PC-9 (cell line): ENCODE data around the gene RAB30. TPM values are rescaled to one million over a fixed set of nuclear protein-coding genes. Genes with fewer than 3 reads are reported as not detected.

Experiments used
- BruUV-seq: library from RNA; stranded (reverse); fragments of 400-500 nt; replicated peaks from 2 replicates; lab custom pipeline; 2021; lab: Mats Ljungman, UMichigan
- CTCF ChIA-PET: fragments of 300-600 bp; sonication (Branson Sonifier 250); formaldehyde crosslinking; loops from one replicate; lab custom pipeline; 2022; ENCODE audit warnings: antibody characterized with exemption; lab: Charles Lee
- POLR2A ChIA-PET: fragments of 300-600 bp; sonication (Branson Sonifier 250); formaldehyde crosslinking; loops from one replicate; lab custom pipeline; 2022; ENCODE audit warnings: antibody characterized with exemption; ENCODE audit not compliant: unreplicated experiment; lab: Charles Lee
- DNase-seq, 2 experiments: peaks; one replicate each; pipeline versions ENCODE4 v3.0.0 to v3.0.0-alpha.2; 2015 to 2022; ENCODE audit warnings: mixed read lengths in 1 of 2
- H2AFZ ChIP-seq: fragments of 200-600 bp; sonication (generic); 2 replicates; pipeline ENCODE4 v1.8.1; 2017; ENCODE audit warnings: antibody characterized with exemption
- H3F3A ChIP-seq: fragments of 200-600 bp; sonication (generic); 2 replicates; pipeline ENCODE4 v1.8.1; 2017; ENCODE audit warnings: antibody characterized with exemption, mild to moderate bottlenecking, low read depth; ENCODE audit not compliant: insufficient read depth
- H3K27ac ChIP-seq: fragments of 200-600 bp; sonication (generic); 2 replicates; pipeline ENCODE4 v1.6.1; 2016; ENCODE audit warnings: mixed run types
- H3K27me3 ChIP-seq: fragments of 200-600 bp; sonication (generic); 2 replicates; pipeline ENCODE4 v1.6.1; 2016; ENCODE audit warnings: low read depth, mixed run types; ENCODE audit not compliant: insufficient read depth
- H3K36me3 ChIP-seq: fragments of 200-600 bp; sonication (generic); 2 replicates; pipeline ENCODE4 v1.6.1; 2016; ENCODE audit warnings: low read depth, mixed run types
- H3K4me1 ChIP-seq: fragments of 200-600 bp; sonication (generic); replicated peaks from 2 replicates; pipeline ENCODE4 v1.6.1; 2016; ENCODE audit warnings: mixed run types; ENCODE audit not compliant: insufficient read depth
- H3K4me2 ChIP-seq: fragments of 200-600 bp; sonication (generic); 2 replicates; pipeline ENCODE4 v1.6.1; 2017; ENCODE audit warnings: mixed run types
- H3K4me3 ChIP-seq: fragments of 200-600 bp; sonication (generic); 2 replicates; pipeline ENCODE4 v1.6.1; 2016; ENCODE audit warnings: mixed run types
- H3K79me2 ChIP-seq: fragments of 200-600 bp; sonication (generic); 2 replicates; pipeline ENCODE4 v1.6.1; 2017; ENCODE audit warnings: low read depth, mixed run types
- H3K9me2 ChIP-seq: fragments of 200-600 bp; sonication (generic); 2 replicates; pipeline ENCODE4 v1.8.1; 2017; ENCODE audit warnings: mild to moderate bottlenecking; ENCODE audit not compliant: insufficient read depth
- H3K9me3 ChIP-seq: fragments of 200-600 bp; sonication (generic); 2 replicates; pipeline ENCODE4 v1.8.1; 2016; ENCODE audit warnings: low read depth; ENCODE audit not compliant: insufficient read depth
- H4K20me1 ChIP-seq: fragments of 200-600 bp; sonication (generic); 2 replicates; pipeline ENCODE4 v1.8.1; 2017; ENCODE audit not compliant: insufficient read depth
- CTCF ChIP-seq: fragments of 200-600 bp; sonication (generic); conservative IDR thresholded peaks from 2 replicates; pipeline ENCODE4 v1.6.1; 2017; ENCODE audit warnings: mixed run types, antibody characterized with exemption, mild to moderate bottlenecking, moderate library complexity
- EZH2 ChIP-seq: fragments of 200-600 bp; sonication (generic); IDR thresholded peaks from 2 replicates; pipeline ENCODE4 v1.8.0; 2017; ENCODE audit warnings: antibody characterized with exemption, low read depth
- intact Hi-C: fragments of 100-400 bp; cut with micrococcal nuclease; formaldehyde crosslinking; loops from one replicate; pipeline ENCODE4 v1.10.0; 2022; ENCODE audit not compliant: unreplicated experiment
- total RNA-seq: library from RNA; stranded (reverse); gene quantifications from 2 replicates; pipeline ENCODE4 v1.2.3, GENCODE V29; 2021

The RAB30 gene
- total RNA-seq, 1 experiment from 2014 or later = 3.6 TPM

- no peaks in the 10 kb centered on the region for H4K20me1 ChIP-seq
- DNase-seq = no peak
- no peaks in the 10 kb centered on the region for H3F3A ChIP-seq
- no peaks in the 10 kb centered on the region for H3K27me3 ChIP-seq
- no peaks in the 10 kb centered on the region for H3K4me1 ChIP-seq
- H3K4me2 ChIP-seq = no peak overlapping the region
- H3K79me2 ChIP-seq = no peaks in the 10 kb centered on the region
- no peak overlapping the region for H2AFZ ChIP-seq
- no peaks in the 10 kb centered on the region for H3K9me3 ChIP-seq
- no peaks in the 10 kb centered on the region; the same call in 1 of the 2 replicates for H3K9me2 ChIP-seq
- H3K27ac ChIP-seq = no peak overlapping the region
- CTCF ChIA-PET = no interaction called here
- BruUV-seq = no TSS peak
- intact Hi-C loops = no loop called here
- POLR2A ChIA-PET = no interaction called here
- no peak overlapping the region for H3K4me3 ChIP-seq
- H3K36me3 ChIP-seq = no peaks in the 10 kb centered on the region
- TF ChIP-seq EZH2 (no peak), CTCF (no peak)
These were observed 83.7 kb downstream of the RAB30 start for GRCh38 chr11:82987997-82988396.

DNA sequence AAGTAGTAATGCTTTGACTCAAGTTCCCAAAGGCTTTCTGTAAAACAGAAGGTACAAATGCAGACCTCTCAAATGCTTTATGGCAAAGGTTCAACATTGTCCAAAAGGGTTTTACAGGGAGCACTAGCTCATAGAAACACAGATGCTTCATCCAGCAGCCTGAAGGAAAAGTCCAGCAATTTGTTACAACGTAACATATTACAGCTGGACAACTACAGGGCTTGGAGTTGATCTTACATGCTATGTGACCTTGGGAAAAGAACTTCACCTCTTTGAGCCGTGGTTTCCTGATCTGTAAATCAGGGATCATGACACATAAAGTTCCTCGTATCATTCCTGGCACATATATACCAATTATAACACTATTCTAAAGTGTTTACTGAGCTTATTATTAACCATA is 85.3 kb downstream of the RAB30 start:
- no peaks in the 10 kb centered on the region for H3K79me2 ChIP-seq
- ChIA-PET POLR2A (no interaction called here), CTCF (no interaction called here)
- H4K20me1 ChIP-seq = no peaks in the 10 kb centered on the region
- no peaks in the 10 kb centered on the region for H3K9me3 ChIP-seq
- H3K4me2 ChIP-seq = no peak overlapping the region
- H3K4me3 ChIP-seq = no peak overlapping the region
- no peaks in the 10 kb centered on the region for H3K36me3 ChIP-seq
- no peak for DNase-seq
- H3K9me2 ChIP-seq = no peaks in the 10 kb centered on the region; the same call in 1 of the 2 replicates
- no peak overlapping the region for H2AFZ ChIP-seq
- BruUV-seq = no TSS peak
- H3K27ac ChIP-seq = no peak overlapping the region
- H3K4me1 ChIP-seq = no peaks in the 10 kb centered on the region
- no peaks in the 10 kb centered on the region for H3K27me3 ChIP-seq
- intact Hi-C loops = no loop called here
- TF ChIP-seq CTCF (no peak), EZH2 (no peak)
- no peaks in the 10 kb centered on the region for H3F3A ChIP-seq

DNA sequence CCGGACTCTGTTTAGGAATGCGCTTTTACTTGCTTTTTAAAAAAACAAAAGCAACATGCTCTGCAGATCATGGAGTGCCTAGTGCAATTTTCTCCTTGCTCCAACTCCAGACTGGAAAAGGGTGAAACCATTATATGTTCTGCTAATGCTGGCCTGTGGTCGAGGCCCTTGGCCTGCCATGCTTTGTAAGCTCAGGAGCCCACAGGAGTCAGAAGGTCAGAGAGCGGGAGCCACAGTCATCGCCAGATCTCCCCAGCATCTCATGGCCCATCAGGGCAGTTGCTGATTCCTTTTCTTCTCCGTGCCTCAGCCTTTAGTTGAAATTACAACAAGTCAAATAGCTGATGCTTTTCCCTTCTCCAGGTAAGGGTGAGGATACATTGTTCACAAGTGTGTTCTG is 89.8 kb downstream of the RAB30 start:
- Histone ChIP-seq H3K4me2 (no peak overlapping the region), H3F3A (no peaks in the 10 kb centered on the region), H3K79me2 (no peaks in the 10 kb centered on the region), H4K20me1 (no peaks in the 10 kb centered on the region), H3K27me3 (no peaks in the 10 kb centered on the region), H3K9me3 (no peaks in the 10 kb centered on the region), H3K36me3 (no peaks in the 10 kb centered on the region), H3K4me1 (no peaks in the 10 kb centered on the region), H2AFZ (no peak overlapping the region), H3K27ac (no peak overlapping the region), H3K9me2 (no peaks in the 10 kb centered on the region), H3K4me3 (no peak overlapping the region)
- POLR2A ChIA-PET = no interaction called here
- no peak for TF ChIP-seq EZH2
- TF ChIP-seq CTCF = no peak
- BruUV-seq = no TSS peak
- CTCF ChIA-PET = no interaction called here
- intact Hi-C loops = loop anchor here (5.0 kb wide), 1 partner anchor 90 kb away; the partner anchor contains the start of gene RAB30
- no peak for DNase-seq
